Measurements from ENCODE around the gene CAMKK2.

The CAMKK2 gene

GRCh38 chr12:121189131-121189530 is 107.4 kb downstream of the CAMKK2 start:
- no peak for FAIRE-seq

- FAIRE-seq = no peak
These were observed 108.3 kb downstream of the CAMKK2 start for GRCh38 chr12:121188227-121188626.

All from TTC549 (cell line).